ENCODE results near the gene DNM3. TPM values are rescaled to one million over a fixed set of nuclear protein-coding genes. Genes with fewer than 3 reads are reported as not detected.

Gene DNM3
- total and polyA plus RNA-seq, 4 donors: 2.1 to 16.3 (median 5.6) TPM

- DNase-seq: no peak
- peaks cover 0 to 4% (median 0%) of the 10 kb centered on the region in 5 donors for H3K4me1 ChIP-seq (ENCODE audit: control insufficient read depth in 5 of 5, insufficient read depth in 5 of 5, low read length in 5 of 5)
- no peak overlapping the region for H3K27ac ChIP-seq (ENCODE audit: low read depth in 1 of 2, low read length in 1 of 2)
- H3K4me3 ChIP-seq: no peak overlapping the region
- 96 to 98% methylated on average over 3 of the region's 3 CpGs for WGBS, 2 donors
- H3K27me3 ChIP-seq (ENCODE audit: control insufficient read depth in 3 of 3, insufficient read depth in 3 of 3, low read length in 2 of 3): no peaks in the 10 kb centered on the region
- no peak overlapping the region for H3K9ac ChIP-seq (ENCODE audit: insufficient read depth in 1 of 2, low read length in 2 of 2)
- H3K36me3 ChIP-seq (ENCODE audit: control insufficient read depth in 4 of 4, insufficient read depth in 4 of 4, low read length in 4 of 4): no peaks in the 10 kb centered on the region
- H3K9me3 ChIP-seq (ENCODE audit: control insufficient read depth in 4 of 4, insufficient read depth in 3 of 4, low read length in 3 of 4): no peaks in the 10 kb centered on the region
- ATAC-seq (ENCODE audit: insufficient read depth, low FRiP score): no peak
- no peak for TF ChIP-seq CTCF (IDR thresholded peaks at IDR 0.05; ENCODE audit: control extremely low read depth, extremely low read depth)
These were observed 277.3 kb downstream of the DNM3 start for GRCh38 chr1:172118618-172119017.

- no peaks in the 10 kb centered on the region for H3K9me3 ChIP-seq (ENCODE audit: control insufficient read depth in 4 of 4, insufficient read depth in 3 of 4, low read length in 3 of 4)
- no peak overlapping the region for H3K4me3 ChIP-seq
- TF ChIP-seq CTCF (IDR thresholded peaks at IDR 0.05; ENCODE audit: control extremely low read depth, extremely low read depth): no peak
- H3K4me1 ChIP-seq (ENCODE audit: control insufficient read depth in 5 of 5, insufficient read depth in 5 of 5, low read length in 5 of 5): peaks cover 0 to 4% (median 0%) of the 10 kb centered on the region in 5 donors
- DNase-seq (no peak), ATAC-seq (ENCODE audit: insufficient read depth, low FRiP score) (no peak)
- 95 to 96% methylated on average over 10 of the region's 10 CpGs for WGBS, 2 donors
- no peaks in the 10 kb centered on the region for H3K36me3 ChIP-seq (ENCODE audit: control insufficient read depth in 4 of 4, insufficient read depth in 4 of 4, low read length in 4 of 4)
- H3K27ac ChIP-seq (ENCODE audit: low read depth in 1 of 2, low read length in 1 of 2): no peak overlapping the region
- H3K27me3 ChIP-seq (ENCODE audit: control insufficient read depth in 3 of 3, insufficient read depth in 3 of 3, low read length in 2 of 3): no peaks in the 10 kb centered on the region
- no peak overlapping the region for H3K9ac ChIP-seq (ENCODE audit: insufficient read depth in 1 of 2, low read length in 2 of 2)
These were observed 277.9 kb downstream of the DNM3 start for GRCh38 chr1:172119184-172119583.

GRCh38 chr1:172120381-172120780, 279.1 kb downstream of the DNM3 start:
- Histone ChIP-seq H3K4me3 (no peak overlapping the region), H3K36me3 (ENCODE audit: control insufficient read depth in 4 of 4, insufficient read depth in 4 of 4, low read length in 4 of 4) (no peaks in the 10 kb centered on the region), H3K27ac (ENCODE audit: low read depth in 1 of 2, low read length in 1 of 2) (no peak overlapping the region), H3K27me3 (ENCODE audit: control insufficient read depth in 3 of 3, insufficient read depth in 3 of 3, low read length in 2 of 3) (no peaks in the 10 kb centered on the region), H3K9ac (ENCODE audit: insufficient read depth in 1 of 2, low read length in 2 of 2) (no peak overlapping the region), H3K9me3 (ENCODE audit: control insufficient read depth in 4 of 4, insufficient read depth in 3 of 4, low read length in 3 of 4) (no peaks in the 10 kb centered on the region), H3K4me1 (ENCODE audit: control insufficient read depth in 5 of 5, insufficient read depth in 5 of 5, low read length in 5 of 5) (peaks cover 0 to 4% (median 0%) of the 10 kb centered on the region in 5 donors)
- no peak for TF ChIP-seq CTCF (IDR thresholded peaks at IDR 0.05; ENCODE audit: control extremely low read depth, extremely low read depth)
- no peak for DNase-seq
- no peak for ATAC-seq (ENCODE audit: insufficient read depth, low FRiP score)
- 68 to 88% methylated on average over 2 of the region's 2 CpGs for WGBS, 2 donors

- no peak overlapping the region for H3K9ac ChIP-seq (ENCODE audit: insufficient read depth in 1 of 2, low read length in 2 of 2)
These were observed 279.9 kb downstream of the DNM3 start for GRCh38 chr1:172121081-172121717.

More at GRCh38 chr1:172121081-172121717, 279.9 kb downstream of the DNM3 start:
- Histone ChIP-seq H3K4me1 (ENCODE audit: control insufficient read depth in 5 of 5, insufficient read depth in 5 of 5, low read length in 5 of 5) (peaks cover 0 to 4% (median 0%) of the 10 kb centered on the region in 5 donors), H3K4me3 (no peak overlapping the region), H3K9me3 (ENCODE audit: control insufficient read depth in 4 of 4, insufficient read depth in 3 of 4, low read length in 3 of 4) (no peaks in the 10 kb centered on the region), H3K27ac (ENCODE audit: low read depth in 1 of 2, low read length in 1 of 2) (no peak overlapping the region), H3K36me3 (ENCODE audit: control insufficient read depth in 4 of 4, insufficient read depth in 4 of 4, low read length in 4 of 4) (no peaks in the 10 kb centered on the region), H3K27me3 (ENCODE audit: control insufficient read depth in 3 of 3, insufficient read depth in 3 of 3, low read length in 2 of 3) (no peaks in the 10 kb centered on the region)
- WGBS, 2 donors: 97 to 98% methylated on average over 4 of the region's 4 CpGs
- no peak for TF ChIP-seq CTCF (IDR thresholded peaks at IDR 0.05; ENCODE audit: control extremely low read depth, extremely low read depth)
- DNase-seq: no peak
- no peak for ATAC-seq (ENCODE audit: insufficient read depth, low FRiP score)

Measured in lung (tissue), 12 donors.